GM23338 (cell line): ENCODE data around the gene RALBP1.

Experiments
- EZH2 ChIP-seq: fragments of 200-600 bp; sonication (generic); IDR thresholded peaks from one replicate; pipeline ENCODE4 v1.8.0; 2017; ENCODE audit warnings: antibody characterized with exemption, mild to moderate bottlenecking, low read depth; ENCODE audit not compliant: unreplicated experiment
- EZH2phosphoT487 ChIP-seq: fragments of 200-600 bp; sonication (generic); IDR thresholded peaks from one replicate; pipeline ENCODE4 v1.8.1; 2018; ENCODE audit warnings: antibody characterized with exemption; ENCODE audit not compliant: unreplicated experiment
- JUNB ChIP-seq: IDR thresholded peaks from one replicate; pipeline ENCODE4 v1.6.1; 2016; ENCODE audit warnings: antibody characterized with exemption; ENCODE audit not compliant: unreplicated experiment
- POLR2AphosphoS5 ChIP-seq: IDR thresholded peaks from 2 replicates; pipeline ENCODE4 v1.6.1; 2016; ENCODE audit warnings: antibody characterized with exemption, low read depth
- ZNF114 ChIP-seq: fragments of 250-450 bp; sonication (Bioruptor Pico); IDR thresholded peaks from 2 replicates; pipeline ENCODE4 v1.5.0; 2020; ENCODE audit warnings: mild to moderate bottlenecking, moderate library complexity
- ZNF331 ChIP-seq: fragments of 250-450 bp; sonication (Bioruptor Pico); IDR thresholded peaks from 2 replicates; pipeline ENCODE4 v1.5.0; 2020; ENCODE audit warnings: low read depth, mild to moderate bottlenecking, moderate library complexity
- TF ChIP-seq, protein P1 (sequence below), 2 experiments: fragments of 200-600 bp in 1 of 2; sonication (generic) in 1 of 2; conservative IDR thresholded peaks; 2 replicates each; pipeline versions ENCODE4 v1.5.1 to v1.6.1; 2016 to 2017; ENCODE audit warnings: antibody characterized with exemption in 2 of 2, low read depth in 2 of 2, mild to moderate bottlenecking in 2 of 2, moderate library complexity in 1 of 2
- TF ChIP-seq, protein P2 (sequence below): IDR thresholded peaks from one replicate; pipeline ENCODE4 v1.6.1; 2018; ENCODE audit warnings: antibody characterized with exemption; ENCODE audit not compliant: unreplicated experiment

DNA sequence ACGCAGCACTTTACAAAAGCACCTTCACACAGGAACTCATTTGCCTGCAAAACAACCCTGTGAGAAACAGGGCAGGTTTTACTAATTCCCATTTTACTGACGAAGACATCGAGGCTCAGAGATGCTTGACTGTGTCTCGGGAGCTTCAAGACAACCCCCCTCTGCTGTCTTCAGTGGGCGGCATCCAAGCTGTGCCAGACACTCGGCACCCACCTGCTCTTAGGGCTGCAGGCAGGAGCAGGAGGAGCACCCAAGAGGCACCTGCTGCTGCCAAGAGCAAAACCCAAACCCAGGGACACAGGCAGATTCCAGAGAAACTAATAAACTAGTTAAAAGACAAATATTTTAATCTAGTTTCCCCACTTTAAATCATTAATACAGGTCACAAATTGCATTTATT lies 71.2 kb downstream of the RALBP1 start:
- TF ChIP-seq, protein P1, sequence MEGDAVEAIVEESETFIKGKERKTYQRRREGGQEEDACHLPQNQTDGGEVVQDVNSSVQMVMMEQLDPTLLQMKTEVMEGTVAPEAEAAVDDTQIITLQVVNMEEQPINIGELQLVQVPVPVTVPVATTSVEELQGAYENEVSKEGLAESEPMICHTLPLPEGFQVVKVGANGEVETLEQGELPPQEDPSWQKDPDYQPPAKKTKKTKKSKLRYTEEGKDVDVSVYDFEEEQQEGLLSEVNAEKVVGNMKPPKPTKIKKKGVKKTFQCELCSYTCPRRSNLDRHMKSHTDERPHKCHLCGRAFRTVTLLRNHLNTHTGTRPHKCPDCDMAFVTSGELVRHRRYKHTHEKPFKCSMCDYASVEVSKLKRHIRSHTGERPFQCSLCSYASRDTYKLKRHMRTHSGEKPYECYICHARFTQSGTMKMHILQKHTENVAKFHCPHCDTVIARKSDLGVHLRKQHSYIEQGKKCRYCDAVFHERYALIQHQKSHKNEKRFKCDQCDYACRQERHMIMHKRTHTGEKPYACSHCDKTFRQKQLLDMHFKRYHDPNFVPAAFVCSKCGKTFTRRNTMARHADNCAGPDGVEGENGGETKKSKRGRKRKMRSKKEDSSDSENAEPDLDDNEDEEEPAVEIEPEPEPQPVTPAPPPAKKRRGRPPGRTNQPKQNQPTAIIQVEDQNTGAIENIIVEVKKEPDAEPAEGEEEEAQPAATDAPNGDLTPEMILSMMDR (conservative IDR thresholded peaks at IDR 0.05; ENCODE audit: low read depth in 2 of 2), result no peak
- no peak for TF ChIP-seq EZH2
- no peak for TF ChIP-seq POLR2AphosphoS5
- no peak for TF ChIP-seq JUNB
- TF ChIP-seq, protein P2, sequence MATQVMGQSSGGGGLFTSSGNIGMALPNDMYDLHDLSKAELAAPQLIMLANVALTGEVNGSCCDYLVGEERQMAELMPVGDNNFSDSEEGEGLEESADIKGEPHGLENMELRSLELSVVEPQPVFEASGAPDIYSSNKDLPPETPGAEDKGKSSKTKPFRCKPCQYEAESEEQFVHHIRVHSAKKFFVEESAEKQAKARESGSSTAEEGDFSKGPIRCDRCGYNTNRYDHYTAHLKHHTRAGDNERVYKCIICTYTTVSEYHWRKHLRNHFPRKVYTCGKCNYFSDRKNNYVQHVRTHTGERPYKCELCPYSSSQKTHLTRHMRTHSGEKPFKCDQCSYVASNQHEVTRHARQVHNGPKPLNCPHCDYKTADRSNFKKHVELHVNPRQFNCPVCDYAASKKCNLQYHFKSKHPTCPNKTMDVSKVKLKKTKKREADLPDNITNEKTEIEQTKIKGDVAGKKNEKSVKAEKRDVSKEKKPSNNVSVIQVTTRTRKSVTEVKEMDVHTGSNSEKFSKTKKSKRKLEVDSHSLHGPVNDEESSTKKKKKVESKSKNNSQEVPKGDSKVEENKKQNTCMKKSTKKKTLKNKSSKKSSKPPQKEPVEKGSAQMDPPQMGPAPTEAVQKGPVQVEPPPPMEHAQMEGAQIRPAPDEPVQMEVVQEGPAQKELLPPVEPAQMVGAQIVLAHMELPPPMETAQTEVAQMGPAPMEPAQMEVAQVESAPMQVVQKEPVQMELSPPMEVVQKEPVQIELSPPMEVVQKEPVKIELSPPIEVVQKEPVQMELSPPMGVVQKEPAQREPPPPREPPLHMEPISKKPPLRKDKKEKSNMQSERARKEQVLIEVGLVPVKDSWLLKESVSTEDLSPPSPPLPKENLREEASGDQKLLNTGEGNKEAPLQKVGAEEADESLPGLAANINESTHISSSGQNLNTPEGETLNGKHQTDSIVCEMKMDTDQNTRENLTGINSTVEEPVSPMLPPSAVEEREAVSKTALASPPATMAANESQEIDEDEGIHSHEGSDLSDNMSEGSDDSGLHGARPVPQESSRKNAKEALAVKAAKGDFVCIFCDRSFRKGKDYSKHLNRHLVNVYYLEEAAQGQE, result no peak
- TF ChIP-seq EZH2phosphoT487, result no peak
- TF ChIP-seq ZNF114 (CRISPR knock-in tag), result no peak
- no peak for TF ChIP-seq ZNF331 (CRISPR knock-in tag)
